Smooth muscle cell of the brain vasculature (primary cell): Measurements from ENCODE around the gene CABP7.
"Not testable (repeated sequence)": the region's sequence is repeated elsewhere in the genome, so short reads cannot be mapped to it uniquely, and the experiment has no call there.

Experiments
- DNase-seq: peaks from one replicate; pipeline ENCODE4 v3.0.0-alpha.2; 2012; ENCODE audit warnings: low read depth, low spot score

The CABP7 gene

DNA sequence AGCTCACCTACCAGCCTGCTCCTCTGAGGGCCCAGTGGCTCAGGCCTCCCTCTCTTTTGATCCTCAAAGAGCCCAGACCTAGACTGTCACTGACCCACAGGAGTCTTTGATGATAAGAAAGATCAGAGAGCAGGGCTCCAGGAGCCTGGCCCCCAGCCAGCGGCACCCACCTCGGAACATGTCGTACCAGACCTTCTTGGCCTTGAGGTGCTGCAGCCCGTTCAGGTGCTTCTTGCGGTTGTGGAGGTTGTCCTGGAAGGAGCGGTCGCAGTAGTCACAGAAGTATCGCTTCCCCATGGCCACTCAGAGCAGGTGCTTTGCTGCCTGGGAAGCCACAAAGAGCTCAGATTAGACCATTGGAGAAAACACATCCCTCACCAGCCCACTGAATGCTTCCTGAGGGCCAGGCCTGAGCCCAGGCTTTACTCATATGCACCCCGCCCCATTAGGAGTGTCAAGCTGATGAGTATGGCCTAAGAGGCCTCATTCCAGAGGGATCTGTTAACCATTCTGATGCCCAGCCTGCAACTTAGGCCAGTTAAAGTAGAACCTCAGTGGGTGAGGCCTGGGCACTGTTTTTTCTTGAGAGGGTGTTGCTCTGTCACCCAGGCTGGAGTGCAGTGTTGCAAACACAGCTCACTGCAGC lies 28.6 kb downstream of the CABP7 start:
- DNase-seq: no peak

DNA sequence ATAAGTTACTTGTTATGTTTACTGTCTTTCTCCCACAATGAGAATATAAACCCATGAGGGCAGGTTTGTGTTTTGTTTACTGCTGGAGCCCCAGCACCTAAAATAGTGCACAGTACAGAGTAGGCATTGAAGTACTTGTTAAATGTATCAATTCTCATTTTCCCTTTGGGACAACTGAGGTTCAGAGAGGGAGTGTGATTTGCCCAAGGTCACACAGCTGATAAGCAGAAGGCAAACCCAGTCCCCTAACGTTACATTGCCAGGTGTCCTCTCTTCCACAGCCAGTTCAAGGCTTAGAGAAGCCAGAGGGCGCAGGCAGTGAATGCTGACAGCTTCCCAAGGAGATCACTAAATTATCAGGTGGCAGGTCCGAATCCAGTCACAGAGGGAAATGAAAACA lies 30.2 kb downstream of the CABP7 start:
- no peak for DNase-seq

DNA sequence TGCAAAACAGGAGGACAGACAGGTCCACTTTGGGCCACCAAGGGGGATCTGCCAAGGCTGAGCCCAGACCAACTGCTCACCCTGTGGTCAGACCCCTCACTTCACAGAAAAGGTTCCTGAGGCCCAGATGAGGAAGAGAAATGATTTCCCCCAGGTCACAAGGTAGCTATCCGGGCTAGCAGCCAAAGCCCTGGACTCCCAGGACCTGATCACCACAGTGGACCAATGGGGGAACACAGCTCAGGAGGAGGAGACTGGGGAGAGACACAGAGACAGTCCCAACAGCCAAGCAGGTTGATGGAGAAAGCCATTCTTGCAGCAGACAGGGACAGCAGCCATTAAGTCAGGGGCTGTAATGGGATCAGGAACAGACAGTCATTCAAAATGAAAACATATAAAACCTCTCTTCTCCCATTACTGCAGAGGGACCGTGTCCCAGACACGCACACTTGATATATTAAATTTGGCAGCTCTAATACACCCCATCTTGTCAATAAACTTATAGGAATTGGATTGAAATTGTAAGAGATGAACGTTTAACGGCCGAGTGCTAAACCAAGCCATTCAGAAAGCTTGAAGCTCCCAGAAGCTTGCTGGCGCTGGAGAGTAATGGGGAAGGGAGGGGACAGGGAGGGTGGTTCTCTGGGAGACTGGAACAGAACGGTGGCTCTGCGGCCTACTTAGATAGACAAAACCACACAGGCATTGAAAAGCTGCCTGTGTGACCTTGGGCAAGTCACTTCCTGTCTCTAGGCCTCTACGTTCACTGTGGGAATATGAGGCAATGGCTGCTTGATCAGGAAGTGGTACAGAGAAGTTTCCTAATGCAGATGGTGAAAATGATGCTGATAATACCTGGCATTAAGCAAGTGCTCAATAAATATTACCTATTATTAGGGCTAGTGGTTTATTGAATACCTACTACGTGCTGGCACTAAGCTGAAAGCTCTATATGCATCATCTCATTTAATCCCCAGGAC lies 31.0 kb downstream of the CABP7 start:
- DNase-seq: no peak

DNA sequence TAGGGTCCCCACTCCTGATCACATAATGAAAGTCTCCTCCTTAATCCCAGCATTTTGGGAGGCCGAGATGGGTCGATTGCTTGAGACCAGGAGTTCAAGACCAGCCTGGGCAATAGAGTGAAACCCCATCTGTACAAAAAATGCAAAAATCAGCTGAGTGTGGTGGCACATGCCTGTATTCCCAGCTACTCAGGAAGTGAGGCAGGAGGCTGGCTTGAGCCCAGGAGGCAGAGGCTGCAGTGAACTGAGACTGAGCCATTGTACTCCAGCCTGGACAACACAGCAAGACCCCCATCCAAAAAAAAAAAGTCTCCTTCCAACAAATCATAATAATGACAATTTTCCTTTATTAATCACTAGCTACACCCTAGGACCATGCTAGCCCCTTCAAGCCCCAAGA lies 31.9 kb downstream of the CABP7 start:
- DNase-seq: no peak

DNA sequence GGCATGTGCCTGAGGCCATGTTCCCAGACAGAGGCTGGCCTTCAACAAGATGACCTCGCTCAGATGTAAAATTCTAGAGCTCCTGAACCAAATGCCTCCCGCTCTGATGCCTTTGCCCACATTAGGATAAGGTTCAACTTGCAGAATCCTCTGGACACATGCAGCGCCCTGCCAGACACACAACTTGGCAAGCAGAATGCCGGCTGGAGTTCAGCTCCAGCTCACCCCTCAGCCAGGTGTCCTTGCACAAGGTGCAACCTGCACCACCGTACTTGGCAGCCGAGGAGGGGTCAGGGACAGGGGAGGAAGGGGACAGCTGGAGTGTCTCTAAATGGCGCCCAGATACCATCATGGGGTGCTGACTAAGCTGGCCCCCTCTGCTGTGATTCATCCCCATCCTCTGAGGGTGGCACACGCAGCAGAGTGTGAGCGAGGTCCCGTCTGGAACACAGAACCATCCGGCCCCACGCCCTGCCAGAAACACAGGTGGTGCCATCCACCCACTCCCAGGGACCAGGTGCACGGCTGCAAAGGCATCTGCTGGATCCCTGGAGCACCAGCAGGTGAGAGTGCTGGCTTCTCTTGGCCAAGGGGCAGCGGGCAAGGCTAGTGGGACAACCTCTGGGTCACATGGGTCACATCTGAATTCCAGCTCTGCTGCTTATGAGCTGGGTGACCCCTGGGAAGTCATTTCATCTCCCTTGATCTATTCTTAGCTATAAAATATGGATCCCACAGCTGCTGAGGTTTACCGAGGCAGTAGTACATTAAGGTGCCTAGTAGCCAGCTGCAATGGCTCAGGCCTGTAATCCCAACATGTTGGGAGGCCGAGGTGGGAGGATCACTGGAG lies 34.2 kb downstream of the CABP7 start:
- no peak for DNase-seq

DNA sequence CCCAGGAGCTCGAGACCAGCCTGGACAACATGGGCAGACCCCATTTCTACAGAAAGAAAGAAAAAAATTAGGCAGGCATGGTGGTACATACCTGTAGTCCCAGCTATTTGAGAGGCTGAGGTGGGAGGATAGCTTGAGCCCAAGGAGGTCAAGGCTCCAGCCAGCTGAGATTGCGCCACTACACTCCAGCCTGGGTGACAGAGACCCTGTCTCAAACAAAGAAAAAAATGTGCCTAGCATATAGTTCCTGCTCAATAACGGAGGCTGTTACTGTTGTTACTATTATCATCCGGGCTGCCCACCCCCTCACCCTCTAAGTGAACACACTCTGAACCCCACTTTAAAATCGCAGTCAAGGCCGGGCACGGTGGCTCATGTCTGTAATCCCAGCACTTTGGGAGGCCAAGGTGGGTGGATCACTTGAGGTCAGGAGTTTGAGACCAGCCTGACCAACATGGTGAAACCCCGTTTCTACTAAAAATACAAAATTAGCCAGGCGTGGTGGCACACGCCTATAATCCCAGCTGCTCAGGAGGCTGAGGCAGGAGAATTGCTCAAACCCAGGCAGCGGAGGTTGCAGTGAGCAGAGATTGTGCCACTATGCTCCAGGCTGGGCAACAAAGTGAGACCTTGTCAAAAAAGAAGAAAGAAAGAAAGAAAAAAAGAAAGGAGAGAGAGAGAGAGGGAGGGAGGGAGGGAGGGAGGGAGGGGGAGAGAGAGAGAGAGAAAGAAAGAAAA lies 35.0 kb downstream of the CABP7 start:
- not testable (repeated sequence) for DNase-seq

DNA sequence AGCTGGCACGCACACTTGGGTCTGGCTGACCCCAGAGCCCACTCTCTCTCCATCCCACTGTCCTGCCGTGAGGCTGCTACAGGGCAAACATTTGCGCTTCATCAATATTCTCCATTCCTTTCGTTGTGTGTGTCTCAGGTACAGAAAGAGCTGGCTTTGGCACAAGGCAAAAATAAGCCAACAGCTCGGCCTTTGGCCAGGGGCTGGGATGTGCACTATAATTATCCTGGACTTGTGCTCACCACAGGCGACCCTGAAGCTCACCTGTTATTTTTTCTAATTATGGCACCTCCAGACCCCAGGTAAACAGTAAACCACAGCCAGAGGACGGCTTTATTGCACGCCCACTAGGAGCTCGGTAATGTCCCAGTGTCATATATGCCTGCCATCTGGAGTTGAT lies 36.1 kb downstream of the CABP7 start:
- DNase-seq: no peak

DNA sequence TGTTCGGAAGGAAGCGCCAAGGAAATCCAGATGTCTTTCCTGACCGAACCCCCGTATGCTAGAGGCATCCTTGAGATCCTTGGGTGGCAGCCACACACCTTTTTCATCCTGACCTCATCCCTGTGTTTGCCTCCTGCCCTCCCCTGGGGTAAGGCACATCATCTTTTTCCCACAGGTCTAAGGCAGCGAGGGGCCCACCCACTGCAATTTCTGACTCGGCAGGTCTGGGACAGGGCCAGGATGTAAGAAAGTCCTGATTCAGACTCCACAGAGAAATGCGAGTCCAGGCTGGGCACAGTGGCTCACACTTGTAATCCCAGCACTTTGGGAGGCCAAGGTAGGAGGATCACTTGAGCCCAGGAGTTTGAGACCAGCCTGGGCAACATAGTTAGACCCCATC lies 36.5 kb downstream of the CABP7 start:
- DNase-seq: no peak

DNA sequence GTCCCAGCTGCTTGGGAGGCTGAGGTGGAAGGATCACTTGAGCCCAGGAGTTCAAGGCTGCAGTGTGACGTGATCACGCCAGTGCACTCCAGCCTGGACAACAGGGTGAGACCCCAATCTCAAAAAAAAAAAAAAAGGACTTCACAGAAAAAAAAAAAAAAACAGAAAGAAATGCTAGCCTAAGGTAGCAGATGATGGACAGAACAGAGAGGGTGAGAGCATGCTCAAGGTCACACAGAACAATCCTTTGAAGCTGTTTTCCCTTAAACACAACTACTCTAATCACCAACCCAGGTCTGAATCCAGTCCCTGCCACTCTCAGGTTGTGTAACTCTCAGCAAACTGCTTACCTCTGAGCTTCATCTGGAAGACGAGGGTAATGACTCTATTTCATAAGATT lies 37.3 kb downstream of the CABP7 start:
- DNase-seq: no peak

DNA sequence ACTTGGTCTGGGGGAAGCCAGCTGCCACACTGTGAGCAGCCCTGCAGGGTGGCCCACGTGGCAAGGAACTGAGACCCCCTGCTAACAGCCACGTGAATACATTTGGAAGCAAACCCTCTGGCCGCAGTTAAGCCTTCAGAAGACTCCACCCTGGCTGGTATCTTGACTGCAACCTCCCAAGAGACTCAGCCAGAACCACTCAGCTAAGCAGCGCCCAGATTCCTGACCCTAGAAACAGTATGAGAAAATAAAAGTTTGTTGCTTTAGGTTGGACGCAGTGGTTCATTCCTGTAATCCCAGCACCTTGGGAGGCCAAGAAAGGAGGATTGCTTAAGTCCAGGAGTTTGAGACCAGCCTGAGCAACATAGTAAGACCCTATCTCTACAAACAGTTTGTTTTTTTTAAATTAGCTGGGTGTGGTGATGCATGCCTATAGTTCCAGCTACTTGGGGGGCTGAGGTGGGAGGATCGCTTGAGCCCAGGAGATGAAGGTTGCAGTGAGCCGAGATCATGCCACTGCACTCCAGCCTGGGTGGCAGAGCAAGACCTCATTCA lies 38.3 kb downstream of the CABP7 start:
- no peak for DNase-seq

DNA sequence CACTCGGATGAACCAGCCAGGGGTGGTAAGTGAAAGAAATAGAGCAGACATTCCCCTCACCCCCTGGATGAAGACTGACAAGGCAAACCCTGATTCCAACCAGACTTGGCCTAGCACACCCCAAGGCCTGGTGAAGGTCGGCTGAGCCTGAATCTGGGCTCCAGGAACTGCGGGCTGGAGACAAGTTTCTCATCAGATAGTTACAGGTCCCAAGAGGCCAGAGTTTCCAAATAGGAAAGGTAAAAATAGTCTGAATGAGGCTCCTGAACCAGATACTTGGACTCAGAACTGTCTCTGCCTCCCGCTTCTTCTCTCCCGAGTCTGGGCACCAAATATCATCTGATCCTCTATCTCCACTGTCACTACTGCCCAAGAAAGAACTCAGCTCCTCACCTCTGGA lies 39.2 kb downstream of the CABP7 start:
- no peak for DNase-seq

DNA sequence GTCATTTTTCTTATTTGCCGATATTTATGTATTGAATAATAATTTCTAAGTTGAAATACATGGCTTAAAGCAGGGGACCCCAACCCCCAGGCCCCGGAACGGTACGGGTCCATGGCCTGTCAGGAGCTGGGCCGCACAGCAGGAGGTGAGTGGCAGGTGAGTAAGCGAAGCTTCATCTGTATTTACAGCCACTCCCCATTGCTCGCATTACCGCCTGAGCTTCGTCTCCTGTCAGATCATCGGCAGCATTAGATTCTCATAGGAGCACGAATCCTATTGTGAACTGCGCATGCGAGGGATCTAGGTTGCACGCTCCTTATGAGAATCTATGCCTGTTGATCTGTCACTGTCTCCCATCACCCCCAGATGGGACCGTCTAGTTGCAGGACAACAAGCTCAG lies 42.5 kb downstream of the CABP7 start:
- no peak for DNase-seq

DNA sequence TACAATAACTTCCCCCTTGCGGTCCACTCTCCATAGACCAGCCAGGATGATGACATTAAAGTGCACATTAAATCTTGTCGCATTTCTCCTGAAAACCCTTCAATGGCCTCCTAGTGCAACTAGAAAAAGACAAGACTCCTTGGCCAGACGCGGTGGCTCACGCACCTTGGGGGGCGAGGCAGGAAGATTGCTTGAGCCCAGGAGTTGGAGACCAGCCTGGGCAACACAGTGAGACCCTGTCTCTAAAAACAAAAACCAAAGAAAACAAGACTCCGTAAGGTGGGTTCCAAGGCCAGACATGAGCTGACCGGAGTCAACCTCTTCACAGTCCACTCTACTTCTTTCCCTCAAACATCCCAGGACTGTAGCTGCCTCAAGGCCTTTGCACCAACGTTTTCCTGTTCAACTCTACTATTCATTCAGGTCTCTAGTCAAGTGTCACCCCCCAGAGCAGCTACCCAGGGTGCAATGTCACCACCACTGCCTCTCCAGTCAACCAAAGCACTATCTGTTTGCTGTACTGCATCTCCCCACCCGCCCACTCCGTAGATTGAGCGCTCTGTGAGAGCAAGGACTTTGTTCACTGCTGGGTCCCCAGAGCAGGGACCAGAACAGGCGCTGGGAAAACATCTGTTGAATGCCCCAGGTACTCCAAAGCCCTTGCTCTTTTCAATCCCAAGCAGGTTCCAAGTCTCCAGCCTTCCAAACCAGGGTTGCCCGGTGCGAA lies 46.3 kb downstream of the CABP7 start:
- no peak for DNase-seq

DNA sequence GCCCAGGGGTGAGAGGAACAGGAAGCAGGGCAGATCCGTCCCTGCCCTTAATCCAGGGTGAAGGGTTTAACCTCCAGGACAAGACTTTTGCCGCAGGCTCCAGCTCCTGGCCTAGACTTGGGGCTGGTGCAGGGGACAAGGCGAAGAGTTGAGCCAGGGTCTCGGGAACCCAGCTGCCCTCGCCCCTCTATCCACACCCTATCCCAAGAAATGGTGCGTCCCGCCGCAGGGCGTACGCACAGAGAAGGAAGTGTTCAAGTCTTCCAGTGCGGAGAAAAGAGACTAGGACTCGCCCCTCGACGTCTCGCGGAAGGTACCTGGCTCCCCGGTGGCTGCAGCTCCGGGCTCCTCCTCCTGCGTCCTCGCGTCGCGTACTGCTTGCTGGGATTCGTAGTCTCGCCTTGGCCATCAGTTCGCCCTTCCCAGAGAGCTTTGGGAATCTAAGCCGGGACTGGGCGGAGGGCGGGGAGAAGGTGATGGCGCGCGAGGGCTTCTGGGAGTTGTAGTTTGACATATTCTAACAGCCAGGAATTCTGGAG lies 46.9 kb downstream of the CABP7 start, which contains the start of gene ZMAT5:
ZMAT5 (minus strand) TSS at position 376 of the 539 bp plus-strand sequence. CDS start 18,463 bp downstream, outside the sequence.
- DNase-seq: peak; percentile 90

DNA sequence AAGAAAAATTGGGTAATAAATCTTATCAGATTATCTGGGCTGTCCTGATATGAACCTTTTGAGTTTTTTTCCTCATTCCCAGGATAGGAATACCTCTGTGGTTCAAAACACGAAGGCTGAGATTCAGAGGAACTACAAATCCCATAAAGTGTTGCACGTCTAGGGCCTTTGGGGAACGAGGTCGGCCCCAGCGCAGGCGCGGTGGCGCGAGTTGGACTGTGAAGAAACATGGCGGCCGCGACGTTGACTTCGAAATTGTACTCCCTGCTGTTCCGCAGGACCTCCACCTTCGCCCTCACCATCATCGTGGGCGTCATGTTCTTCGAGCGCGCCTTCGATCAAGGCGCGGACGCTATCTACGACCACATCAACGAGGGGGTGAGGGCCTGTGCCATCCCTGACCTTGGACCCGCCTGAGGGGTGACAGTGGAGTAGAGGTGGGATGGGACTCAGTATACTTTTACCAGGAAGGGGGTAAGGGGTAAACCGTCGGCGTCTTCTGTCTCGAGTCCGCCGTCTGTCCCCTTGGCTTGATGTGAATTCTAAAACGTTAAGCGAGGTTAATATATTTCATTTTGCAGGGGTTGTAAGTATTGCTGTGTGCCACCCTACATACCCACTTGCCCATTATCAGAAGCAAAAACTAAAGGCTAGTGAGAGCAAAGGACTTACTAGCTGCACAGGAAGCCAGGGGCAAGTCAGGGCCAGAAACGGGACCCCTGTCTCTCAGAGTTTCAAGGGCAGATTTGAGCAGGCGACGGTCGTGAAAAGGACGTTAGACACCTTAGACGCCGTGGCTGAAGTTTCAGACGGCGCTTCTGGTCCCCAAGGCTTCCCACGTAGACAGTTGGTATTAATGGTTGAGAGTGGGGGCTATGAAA lies 47.6 kb downstream of the CABP7 start, which contains the start of gene UQCR10:
UQCR10 (plus strand) TSS at position 199 of the 881 bp plus-strand sequence; CDS start at position 229, 30 bp downstream.
- DNase-seq: peak; percentile 86

DNA sequence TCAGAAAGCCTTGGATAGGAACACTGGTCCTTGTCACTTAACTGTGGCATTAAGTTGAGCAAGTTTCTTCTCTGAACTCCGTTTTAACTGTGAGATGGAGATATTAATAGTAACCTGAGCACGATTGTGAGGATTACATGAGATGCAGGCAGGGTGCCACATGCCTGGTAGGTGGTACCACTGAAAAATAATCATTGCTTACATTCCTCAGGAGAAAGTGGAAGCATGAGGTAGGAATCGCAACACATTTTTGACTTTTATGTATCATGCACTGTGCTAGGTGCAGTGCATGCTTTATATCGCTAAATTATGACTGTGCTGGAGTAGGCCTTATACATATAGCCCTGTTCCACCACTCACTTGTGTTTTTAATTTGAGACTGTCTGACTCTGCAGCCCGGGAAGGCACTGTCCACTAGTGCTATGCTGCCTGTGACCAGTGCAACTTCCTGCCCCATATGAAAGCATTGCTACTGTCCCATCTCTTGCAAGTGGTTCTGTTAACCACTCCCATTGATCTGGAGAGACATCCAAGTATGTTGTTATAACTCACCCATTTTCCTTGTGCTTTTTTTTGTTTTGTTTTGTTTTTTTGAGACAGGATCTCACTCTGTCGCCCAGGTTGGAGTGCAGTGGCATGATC lies 48.4 kb downstream of the CABP7 start:
- no peak for DNase-seq

DNA sequence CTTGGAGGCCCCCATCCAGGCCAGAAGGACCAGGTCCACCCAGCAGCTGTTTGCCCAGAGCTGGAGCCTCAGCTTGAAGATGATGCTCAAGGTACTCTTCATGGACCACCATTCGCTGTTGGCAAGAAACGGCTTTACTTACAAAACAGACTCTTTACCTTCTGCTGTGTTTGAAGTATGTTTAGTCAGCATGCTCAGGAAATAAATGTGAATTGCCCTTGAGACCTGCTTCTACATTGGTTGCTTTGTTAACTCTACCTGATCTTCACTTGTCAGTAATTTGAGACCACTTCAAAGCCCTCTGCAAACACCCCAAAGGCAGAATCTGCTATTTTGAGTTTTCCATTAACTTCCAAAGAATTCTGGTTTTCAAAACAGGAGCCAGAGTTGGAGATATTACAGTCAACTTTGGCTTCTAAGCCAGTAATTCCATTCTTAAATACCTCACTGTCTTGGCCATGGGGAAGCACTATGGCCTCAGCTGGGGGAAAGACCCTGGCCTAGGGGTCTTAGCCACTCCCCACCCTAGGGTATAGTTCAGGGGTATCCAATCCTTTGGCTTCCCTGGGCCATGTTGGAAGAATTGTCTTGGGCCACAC lies 50.0 kb downstream of the CABP7 start:
- no peak for DNase-seq

DNA sequence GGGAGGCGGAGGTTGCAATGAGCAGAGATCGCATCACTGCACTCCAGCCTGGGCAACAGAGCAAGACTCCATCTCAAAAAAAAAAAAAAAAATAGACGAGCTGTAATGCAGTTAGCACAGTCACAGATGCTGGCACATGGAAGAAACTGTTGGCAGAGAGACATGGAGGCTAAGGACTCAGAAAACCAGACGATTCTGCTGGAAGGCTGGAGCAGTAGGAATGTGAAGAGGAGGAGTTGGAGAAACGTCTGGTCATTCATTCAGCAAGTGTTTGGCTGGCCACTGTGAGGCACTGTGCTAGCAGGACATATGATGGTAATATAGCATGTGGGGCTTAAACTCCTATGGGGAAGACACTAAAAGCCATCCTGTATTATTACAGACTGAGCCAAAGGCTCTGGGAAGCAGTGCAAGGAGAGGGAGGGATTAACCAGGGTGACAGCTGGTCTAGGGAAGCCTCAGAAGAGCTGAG lies 52.4 kb downstream of the CABP7 start:
- no peak for DNase-seq
